ENCODE results near the gene TCEAL7.

The TCEAL7 gene

GRCh38 chrX:103367502-103367901 lies 37.5 kb downstream of the TCEAL7 start:
- TF ChIP-seq ZFX (IDR thresholded peaks at IDR 0.05; ENCODE audit: borderline replicate concordance) (no peak), CTCF (IDR thresholded peaks at IDR 0.05) (no peak)
- no peak overlapping the region for H3K27ac ChIP-seq

DNA sequence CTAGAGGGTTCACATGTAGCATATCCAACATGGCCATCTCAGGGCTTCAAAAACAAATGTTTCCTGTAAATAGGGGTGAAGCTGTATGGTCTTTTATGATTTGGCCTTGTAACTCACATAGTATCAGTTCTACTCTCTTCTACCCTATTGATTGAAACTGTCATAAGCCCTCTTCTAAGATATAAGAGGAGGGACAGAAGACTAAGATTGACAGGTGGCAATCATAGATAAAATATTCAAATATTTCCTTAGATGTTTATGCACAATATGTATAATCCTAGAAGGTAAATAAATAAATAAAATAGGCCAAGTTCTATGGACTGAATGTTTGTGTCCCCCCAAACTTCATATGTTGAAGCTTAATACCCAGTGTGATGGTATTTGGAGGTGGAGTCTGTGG lies 39.4 kb downstream of the TCEAL7 start:
- TF ChIP-seq ZFX (IDR thresholded peaks at IDR 0.05; ENCODE audit: borderline replicate concordance) (no peak), CTCF (IDR thresholded peaks at IDR 0.05) (no peak)
- H3K27ac ChIP-seq = no peak overlapping the region

DNA sequence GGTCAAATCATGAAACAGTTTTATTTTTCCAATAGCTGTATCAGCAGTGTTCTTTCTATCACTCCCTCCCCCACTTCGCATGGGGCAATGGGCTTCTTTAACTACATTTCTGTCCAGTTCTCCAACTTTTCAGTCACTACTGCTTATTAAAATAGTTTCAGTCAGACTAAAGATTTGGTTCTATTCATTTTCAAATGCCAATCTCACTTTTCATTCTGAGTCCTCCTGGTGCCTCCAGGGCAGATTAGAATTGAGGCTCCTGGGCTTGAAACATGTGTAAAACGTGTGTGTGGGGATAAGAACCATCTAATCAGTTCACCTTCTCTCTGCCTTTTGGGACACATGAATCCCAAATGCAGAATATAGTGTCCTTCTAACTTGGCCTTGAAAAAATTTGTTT lies 42.8 kb downstream of the TCEAL7 start:
- no peak overlapping the region for H3K27ac ChIP-seq
- TF ChIP-seq CTCF (IDR thresholded peaks at IDR 0.05) = no peak
- no peak for TF ChIP-seq ZFX (IDR thresholded peaks at IDR 0.05; ENCODE audit: borderline replicate concordance)

DNA sequence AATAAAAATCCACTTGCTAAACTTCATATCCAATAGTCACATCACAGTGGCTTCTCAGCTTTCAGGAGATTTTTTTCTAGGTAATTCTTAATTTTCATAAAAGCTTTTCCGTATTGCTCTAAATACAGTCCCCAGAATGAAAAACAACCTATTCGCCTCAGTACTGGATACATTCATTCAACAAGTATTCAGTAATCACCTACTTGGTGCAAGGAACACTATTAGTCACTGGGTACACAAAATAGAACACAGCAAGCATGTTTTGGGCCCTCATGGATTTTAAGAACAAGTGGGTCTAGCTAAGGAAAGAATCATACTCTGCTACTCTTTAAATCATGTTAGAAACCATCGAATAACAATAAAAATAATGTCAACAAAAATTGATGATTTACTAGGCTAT lies 43.5 kb downstream of the TCEAL7 start:
- no peak overlapping the region for H3K27ac ChIP-seq
- no peak for TF ChIP-seq CTCF (IDR thresholded peaks at IDR 0.05)
- TF ChIP-seq ZFX (IDR thresholded peaks at IDR 0.05; ENCODE audit: borderline replicate concordance) = no peak

DNA sequence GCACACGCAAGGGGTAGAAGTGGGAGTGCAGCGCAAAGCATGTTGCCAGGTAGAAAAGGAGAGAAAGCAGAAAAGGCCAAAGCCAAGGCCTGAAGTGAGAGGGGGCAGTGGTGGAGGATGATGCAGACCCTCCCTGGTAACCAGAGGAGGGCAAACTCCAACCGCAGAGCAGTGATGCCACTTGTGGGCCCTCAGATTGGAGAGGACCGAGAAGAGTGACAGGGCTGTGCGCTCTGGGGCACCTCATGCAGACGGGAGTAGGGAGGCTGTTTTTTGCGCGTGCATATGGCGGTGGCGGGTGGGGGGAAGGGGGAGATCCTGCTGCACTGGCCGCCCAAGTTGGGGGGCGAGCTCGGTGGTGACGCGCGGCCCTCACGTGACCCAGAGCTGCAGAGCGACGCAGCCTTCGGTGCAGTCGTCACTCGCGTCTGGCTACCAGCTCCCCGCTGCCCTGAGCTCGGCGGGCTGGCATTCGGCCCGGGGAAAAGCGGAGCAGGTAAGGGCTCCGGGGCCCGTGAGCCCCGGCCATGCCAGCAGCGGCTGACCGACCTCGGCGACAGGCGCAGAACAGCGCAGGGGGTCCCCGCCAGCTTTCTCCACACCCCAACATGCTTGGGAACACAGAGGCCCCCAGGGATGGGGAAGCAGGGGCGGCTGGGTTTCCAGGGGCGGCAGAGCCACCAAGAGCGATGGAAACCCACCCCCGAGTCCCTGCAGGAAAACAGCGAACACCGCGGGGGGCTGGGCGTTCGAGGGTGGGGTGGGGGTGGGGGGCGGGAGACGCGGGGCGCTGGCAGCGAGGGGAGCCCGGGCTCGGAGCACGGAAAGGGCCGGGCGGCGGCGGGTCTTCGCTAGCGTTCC lies 46.3 kb downstream of the TCEAL7 start, which contains the start of gene BEX3:
Gene BEX3 (plus strand): TSS at position 421 of the 861 bp plus-strand sequence. CDS start 984 bp downstream, outside the sequence.
- peak within 1 kb of the TSS; percentile 40; the same call in 1 of the 2 replicates for H3K27ac ChIP-seq
- TF ChIP-seq CTCF (IDR thresholded peaks at IDR 0.05) = no peak
- no peak for TF ChIP-seq ZFX (IDR thresholded peaks at IDR 0.05; ENCODE audit: borderline replicate concordance)

DNA sequence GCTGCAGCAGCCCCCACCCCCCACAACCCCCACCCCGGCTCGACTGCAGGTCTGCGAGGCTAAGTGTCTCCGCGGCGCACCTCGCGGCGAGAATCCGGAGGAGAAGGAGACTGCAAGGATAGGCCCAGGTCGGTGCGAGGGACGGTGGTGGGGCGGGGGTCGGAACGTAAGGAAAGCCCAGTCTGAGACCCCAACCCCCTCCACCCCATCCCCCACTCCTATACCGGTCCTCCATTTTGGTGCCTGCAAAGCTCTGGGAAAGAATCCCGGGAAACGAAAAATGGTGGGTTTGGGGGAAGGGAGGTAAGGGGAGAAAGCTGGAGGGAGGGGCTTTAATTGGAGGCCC lies 46.9 kb downstream of the TCEAL7 start:
- peak overlapping the region; percentile 40; the same call in 1 of the 2 replicates for H3K27ac ChIP-seq
- TF ChIP-seq CTCF (IDR thresholded peaks at IDR 0.05) (no peak), ZFX (IDR thresholded peaks at IDR 0.05; ENCODE audit: borderline replicate concordance) (no peak)

GRCh38 chrX:103378990-103379389 lies 49.0 kb downstream of the TCEAL7 start:
- no peak overlapping the region for H3K27ac ChIP-seq
- no peak for TF ChIP-seq CTCF (IDR thresholded peaks at IDR 0.05)
- TF ChIP-seq ZFX (IDR thresholded peaks at IDR 0.05; ENCODE audit: borderline replicate concordance) = no peak
